GM12878 (cell line): ENCODE results near the gene DEUP1.

Experiments used
- BCL11A ChIP-seq: IDR thresholded peaks from 2 replicates; pipeline ENCODE4 v1.6.1; 2011; ENCODE audit warnings: low read depth, low read length
- ESRRA ChIP-seq: IDR thresholded peaks from 2 replicates; pipeline ENCODE4 v1.6.1; 2012; ENCODE audit warnings: mild to moderate bottlenecking, low read length, improper control_type of control experiment
- JUND ChIP-seq: IDR thresholded peaks from 2 replicates; pipeline ENCODE4 v1.6.1; 2012; ENCODE audit warnings: low read depth, mild to moderate bottlenecking, low read length, improper control_type of control experiment, moderate library complexity
- POLR2A ChIP-seq: IDR thresholded peaks from 2 replicates; pipeline ENCODE4 v1.6.1; 2011; ENCODE audit warnings: low read depth, mild to moderate bottlenecking, low read length
- ZZZ3 ChIP-seq: IDR thresholded peaks from 2 replicates; pipeline ENCODE4 v1.6.1; 2011; ENCODE audit warnings: low read depth; ENCODE audit not compliant: control insufficient read depth, insufficient read length

GRCh38 chr11:93396316-93396715 lies 65.8 kb downstream of the DEUP1 start:
- no peak for TF ChIP-seq ZZZ3
- no peak for TF ChIP-seq JUND
- TF ChIP-seq BCL11A, result no peak
- no peak for TF ChIP-seq POLR2A
- TF ChIP-seq ESRRA, result no peak
